H7 (cell line): ENCODE results near the gene ATP1A3. TPM values are rescaled to one million over a fixed set of nuclear protein-coding genes. Genes with fewer than 3 reads are reported as not detected.
"Not testable (repeated sequence)": the region's sequence is repeated elsewhere in the genome, so short reads cannot be mapped to it uniquely, and the experiment has no call there.

Experiments
- DNase-seq: peaks from one replicate; pipeline ENCODE4 v3.0.0; 2012
- H3K27me3 ChIP-seq: 2 replicates; pipeline ENCODE4 v1.6.0; 2011; ENCODE audit warnings: mild to moderate bottlenecking, low read length; ENCODE audit not compliant: control insufficient read depth, insufficient read depth
- H3K36me3 ChIP-seq: replicated peaks from 2 replicates; pipeline ENCODE4 v1.5.1; 2011; ENCODE audit warnings: low read length; ENCODE audit not compliant: control insufficient read depth, insufficient read depth
- H3K4me3 ChIP-seq: 2 replicates; pipeline ENCODE4 v1.5.1; 2011; ENCODE audit warnings: low read depth, mild to moderate bottlenecking, control low read depth, low read length, moderate library complexity; ENCODE audit not compliant: insufficient read depth
- total RNA-seq: library from RNA; depleted of rRNA; stranded (reverse); fragments of >200 nt; shearing (Covaris generic); gene quantifications from 2 replicates; pipeline ENCODE4 v1.2.3, GENCODE V29; 2014

The ATP1A3 gene
- total RNA-seq, 1 experiment from 2014 or later, result 9.9 TPM

DNA sequence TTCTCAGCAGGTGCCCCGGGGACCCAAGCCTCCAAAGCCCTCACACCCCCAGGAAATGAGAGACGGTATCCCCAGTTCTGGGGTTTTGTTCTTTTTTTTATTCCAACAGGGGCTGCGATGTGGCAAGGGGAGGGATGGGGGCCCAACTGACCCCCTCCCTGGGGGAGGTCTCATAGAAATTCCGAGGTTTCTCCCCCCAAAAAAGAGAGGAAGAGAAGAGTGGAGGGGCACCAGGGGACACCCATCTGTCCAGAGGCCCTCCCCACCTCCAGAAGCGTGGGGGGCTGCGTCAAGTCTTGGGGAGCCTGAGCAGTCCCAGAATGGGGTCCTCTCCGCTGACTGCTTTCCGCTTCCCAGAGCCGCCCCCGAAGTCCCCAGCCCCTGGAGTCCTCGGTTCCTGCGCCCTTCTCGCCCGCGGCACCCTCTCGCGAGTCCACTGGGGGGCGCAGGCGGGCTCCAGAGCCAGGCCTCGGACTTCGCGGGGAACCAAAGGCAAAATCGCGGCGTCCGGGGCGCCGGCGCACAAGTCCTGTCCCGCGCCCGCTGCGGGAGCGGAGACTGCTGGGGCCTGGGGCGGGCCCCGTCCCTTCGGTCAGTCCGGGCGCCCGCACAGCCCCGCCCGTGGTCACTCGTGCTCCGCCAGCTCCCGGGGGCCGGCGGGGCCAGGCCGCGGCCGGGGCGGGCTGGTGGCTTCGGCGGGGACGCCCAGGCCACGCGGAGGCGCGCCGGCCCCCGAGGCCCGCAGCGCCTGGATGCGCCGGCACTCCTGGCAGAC lies 4.4 kb upstream of the ATP1A3 start:
- Histone ChIP-seq H3K27me3 (peaks cover 59% of the 10 kb centered on the region), H3K36me3 (no peaks in the 10 kb centered on the region; the same call in none of the 2 replicates), H3K4me3 (peak overlapping the region; percentile 28)
- peak; percentile 95 for DNase-seq

DNA sequence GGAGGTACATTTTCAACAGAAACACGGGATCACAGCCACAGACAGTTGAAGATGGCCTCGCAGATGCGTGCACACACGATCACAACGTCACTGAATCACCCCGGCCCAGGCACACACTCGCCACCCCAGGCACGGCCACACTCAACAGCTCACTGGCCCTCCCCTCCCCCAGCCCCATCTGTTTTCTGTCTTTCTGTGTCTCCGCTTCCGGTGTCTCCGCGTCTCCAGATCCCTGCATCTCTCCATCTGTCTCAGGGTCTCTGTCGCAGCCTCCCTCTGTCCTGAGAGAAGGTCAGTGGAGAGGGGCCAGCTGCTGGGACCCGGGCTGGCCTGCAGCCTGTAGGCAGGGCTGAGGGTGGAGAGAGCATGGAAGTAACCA lies 3.8 kb upstream of the ATP1A3 start:
- no peaks in the 10 kb centered on the region; the same call in none of the 2 replicates for H3K36me3 ChIP-seq
- H3K27me3 ChIP-seq, result peaks cover 63% of the 10 kb centered on the region
- DNase-seq, result peak; percentile 80
- peak overlapping the region; percentile 28 for H3K4me3 ChIP-seq

DNA sequence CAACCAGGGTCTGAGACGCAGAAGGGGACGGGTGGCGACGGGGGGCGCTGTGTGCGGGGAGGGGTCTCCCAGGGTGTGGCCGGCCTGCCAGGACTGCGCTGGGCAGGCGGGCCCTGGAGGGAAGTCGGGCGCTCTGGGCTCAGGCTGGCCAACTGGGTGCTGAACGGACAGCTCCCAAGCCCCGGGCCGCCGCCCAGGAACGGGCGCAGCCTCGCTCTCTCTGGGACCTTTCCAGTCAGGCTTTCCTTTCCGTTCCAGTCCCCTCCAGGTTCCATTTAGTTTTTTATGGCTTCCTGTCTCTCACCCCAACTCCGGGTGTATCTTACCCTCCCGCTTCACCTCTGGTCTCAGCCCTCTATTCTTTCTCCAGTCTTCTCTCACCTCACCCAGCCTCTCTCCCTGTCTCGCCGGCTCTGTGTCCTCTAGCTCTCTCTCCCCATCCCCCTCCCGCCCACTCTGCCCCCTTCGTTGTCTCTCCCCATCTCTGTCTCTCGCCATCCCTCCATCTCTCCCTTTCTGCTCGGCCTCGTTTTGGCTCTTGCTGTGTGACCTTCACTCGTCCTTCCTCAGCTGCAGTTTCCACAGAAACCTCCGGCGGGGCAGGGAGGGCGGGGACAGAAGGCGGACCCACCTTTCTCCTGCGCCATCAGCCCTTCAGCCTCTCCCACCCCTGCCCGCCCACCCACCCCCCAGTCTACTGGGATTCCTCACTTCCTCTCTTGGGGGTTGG lies 3.3 kb upstream of the ATP1A3 start:
- H3K27me3 ChIP-seq, result peaks cover 63% of the 10 kb centered on the region
- DNase-seq, result peak; percentile 96
- H3K36me3 ChIP-seq, result no peaks in the 10 kb centered on the region; the same call in 1 of the 2 replicates
- H3K4me3 ChIP-seq, result peak overlapping the region; percentile 28

DNA sequence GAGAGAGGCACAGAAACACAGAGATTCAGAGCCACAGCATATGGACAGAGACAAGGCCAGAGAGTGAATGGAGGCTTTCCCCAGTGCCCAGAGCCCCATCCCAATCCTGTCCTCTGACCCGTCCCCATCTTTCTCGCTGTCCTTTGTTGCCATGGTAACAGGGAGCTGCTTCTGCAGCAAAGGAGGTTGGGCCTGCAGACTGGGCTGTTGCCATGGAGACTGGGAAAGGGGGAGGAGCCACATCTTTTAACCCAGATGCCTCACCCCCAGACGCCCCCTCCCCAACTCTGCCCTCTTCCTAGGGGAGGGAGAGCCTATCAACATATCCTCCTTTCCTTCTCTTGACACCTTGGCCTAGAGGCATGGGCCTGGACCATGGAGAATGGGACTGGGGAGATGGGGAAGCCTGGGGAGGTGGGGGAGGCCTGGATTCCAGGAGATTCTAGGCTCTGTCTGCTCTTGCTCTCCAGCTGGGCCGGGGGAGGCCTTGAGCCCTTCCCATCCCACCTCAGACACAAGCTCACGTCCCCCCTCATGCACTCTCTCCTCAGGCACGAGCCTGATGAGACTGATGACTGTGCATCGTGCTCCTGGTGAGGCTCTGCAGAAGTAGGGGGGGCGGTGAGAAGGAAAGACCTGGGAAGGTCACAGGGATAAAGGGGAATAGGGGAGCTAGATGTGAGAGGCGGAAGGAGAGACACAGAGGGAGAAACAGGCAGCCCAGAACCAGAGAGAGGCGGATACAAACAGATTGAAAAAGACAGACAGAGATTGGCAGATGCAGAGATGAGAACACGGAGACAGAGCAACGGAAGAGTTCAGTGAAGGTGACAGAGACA lies 2.1 kb upstream of the ATP1A3 start:
- Histone ChIP-seq H3K27me3 (peaks cover 64% of the 10 kb centered on the region), H3K36me3 (no peaks in the 10 kb centered on the region; the same call in 1 of the 2 replicates), H3K4me3 (no peak overlapping the region)
- DNase-seq, result peak; percentile 94

DNA sequence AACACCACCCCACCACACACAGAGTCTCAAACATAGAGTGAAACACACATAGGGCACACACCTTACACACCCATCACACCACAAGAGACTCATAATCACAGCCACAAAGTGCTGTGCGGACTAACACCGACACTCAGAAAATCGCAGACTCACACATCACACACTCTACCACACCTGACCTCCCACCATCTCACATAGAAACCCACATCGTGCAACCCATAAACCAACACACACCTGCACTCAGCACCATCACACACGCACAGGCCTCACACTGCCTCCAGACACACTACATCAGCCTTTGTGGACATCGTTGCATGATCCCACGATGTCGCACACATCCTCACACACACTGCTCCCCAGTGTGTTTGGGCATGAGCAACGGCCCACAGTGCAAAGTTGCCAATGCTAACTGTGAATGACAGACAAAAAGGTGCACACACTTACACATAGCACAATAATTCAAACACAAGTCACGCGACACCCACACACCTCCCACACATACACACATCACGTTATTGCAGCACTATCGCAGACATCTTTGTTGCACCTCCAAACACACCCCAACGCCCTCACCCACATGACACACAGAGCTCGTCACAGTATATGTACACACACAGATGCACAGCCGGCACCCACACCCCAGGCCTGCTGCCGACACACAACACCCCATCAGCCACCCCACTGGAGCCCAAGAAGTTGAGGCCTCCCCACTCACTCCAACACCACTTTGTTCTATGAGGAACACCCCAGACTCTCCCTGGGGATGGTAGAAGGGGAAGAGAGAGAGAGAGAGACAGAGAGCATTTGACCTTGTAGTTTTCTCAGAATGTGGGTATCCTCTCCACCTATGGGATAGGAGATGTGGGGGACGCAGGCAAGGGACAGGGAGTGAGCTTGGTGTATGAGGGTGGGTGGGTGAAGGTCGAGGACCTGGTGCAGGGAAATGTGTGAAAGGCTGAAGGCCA lies 1.2 kb upstream of the ATP1A3 start:
- Histone ChIP-seq H3K36me3 (no peaks in the 10 kb centered on the region), H3K4me3 (no peak overlapping the region), H3K27me3 (peaks cover 59% of the 10 kb centered on the region)
- peak; percentile 23 for DNase-seq

DNA sequence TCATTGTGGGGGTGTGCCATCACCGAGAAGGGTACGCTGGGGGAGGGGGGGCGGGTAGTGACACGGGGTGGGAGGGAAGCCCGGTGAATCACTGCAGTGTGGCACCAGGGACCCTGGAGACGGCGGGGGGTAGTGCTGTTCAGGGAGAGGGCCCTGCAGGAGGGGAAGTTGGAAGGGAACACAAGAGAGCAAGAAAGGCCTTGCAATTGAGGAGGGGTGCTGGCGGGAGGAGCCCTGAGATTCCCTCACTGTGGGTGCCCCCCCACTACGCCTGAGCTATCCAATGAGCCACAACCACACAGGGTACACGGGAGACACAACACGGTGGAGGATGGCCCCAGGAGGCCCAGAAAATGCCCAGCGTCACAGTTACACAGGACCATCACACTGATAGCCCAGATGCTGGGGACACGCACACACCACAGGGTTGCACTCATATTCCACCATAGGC lies 516 bp upstream of the ATP1A3 start:
- Histone ChIP-seq H3K4me3 (peak overlapping the region; percentile 24; the same call in 1 of the 2 replicates), H3K27me3 (peaks cover 52% of the 10 kb centered on the region), H3K36me3 (no peaks in the 10 kb centered on the region)
- DNase-seq, result peak; percentile 57

DNA sequence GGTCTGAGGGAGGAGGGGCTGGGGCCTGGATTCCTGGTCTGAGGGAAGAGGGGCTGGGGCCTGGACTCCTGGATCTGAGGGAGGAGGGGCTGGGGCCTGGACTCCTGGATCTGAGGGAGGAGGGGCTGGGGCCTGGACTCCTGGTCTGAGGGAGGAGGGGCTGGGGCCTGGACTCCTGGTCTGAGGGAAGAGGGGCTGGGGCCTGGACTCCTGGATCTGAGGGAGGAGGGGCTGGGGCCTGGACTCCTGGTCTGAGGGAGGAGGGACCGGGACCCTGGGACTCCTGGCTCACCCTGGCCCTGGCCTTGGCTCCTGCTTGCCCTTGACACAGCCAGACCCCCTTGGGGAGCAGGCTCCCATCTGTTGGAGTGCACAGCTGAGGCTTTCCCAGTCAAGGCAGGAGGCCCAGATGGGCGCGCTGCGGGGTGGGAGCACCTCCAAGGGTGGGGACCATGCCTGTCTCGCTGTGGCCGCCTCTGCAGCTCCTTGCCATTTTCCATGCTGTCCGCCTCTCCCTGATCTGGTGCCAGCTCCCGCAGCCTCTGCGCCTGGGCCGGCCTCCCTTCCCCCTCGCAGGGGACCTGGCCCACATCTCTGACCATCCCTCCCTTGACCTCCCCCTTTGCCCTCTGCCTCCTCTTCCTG lies 2.0 kb downstream of the ATP1A3 start:
- not testable (repeated sequence) for H3K4me3 ChIP-seq, H3K36me3 ChIP-seq
- H3K27me3 ChIP-seq, result peaks cover 36% of the 10 kb centered on the region
- DNase-seq, result peak; percentile 68

DNA sequence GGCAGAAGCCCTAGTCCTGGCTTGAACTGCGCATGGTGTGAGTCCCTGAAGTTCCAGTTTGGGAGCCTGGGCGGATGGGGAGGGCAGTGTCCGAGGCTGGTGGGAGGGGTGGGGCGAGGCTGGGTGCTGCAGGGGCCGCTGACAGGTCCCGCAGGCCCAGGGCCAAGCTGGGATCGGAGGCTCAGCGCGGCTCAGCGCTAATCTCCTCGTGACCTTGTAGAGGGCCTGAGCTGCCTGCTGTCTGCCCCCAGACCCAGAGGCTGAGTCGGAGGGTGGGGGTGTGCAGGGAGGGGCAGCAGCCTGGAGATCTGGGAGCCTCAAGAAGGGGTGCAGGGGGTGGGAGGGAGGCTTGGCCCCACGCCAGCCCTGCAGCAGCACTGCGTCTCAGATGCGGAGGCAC lies 3.0 kb downstream of the ATP1A3 start:
- DNase-seq, result no peak
- Histone ChIP-seq H3K36me3 (no peaks in the 10 kb centered on the region), H3K4me3 (no peak overlapping the region), H3K27me3 (peaks cover 27% of the 10 kb centered on the region)

DNA sequence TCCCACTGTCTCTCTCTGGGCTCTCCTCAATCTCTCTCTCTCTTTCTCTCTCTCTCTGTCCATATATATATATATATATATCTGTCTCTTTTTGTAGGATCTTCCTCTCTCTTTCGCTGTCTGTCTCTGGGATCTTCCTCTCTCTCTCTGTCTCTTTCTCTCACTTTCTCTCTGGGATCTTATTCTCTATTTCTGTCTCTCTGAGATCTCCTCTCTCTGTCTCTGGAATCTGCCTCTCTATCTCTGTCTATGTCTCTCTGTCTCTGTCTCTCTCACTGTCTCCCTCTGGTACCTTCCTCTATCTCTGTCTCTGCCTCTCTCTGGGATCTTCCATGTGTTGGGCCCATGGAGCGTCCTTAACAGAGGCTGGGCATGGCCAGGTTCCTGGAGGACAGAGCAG lies 3.4 kb downstream of the ATP1A3 start:
- no peak for DNase-seq
- peaks cover 23% of the 10 kb centered on the region for H3K27me3 ChIP-seq
- no peaks in the 10 kb centered on the region for H3K36me3 ChIP-seq
- no peak overlapping the region for H3K4me3 ChIP-seq

DNA sequence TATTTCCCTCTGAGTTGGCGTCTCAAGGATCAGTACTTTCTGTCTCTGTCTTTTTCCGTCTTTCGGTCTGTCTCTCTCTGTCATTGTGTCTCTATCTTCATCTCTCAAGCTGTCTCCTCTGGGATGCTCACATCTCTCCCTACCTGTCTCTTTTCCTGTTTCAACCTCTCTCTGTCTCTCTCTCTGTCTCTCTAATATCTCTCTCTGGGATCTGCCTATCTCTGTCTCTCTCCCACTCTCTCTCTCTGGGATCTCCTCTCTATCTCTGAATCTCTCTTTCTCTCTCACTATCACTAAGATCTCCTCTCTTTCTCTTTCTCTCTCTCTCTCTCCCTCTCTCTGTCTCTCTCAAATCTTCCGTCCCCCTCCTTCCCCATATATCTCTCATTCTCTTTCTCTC lies 4.0 kb downstream of the ATP1A3 start:
- no peak for DNase-seq
- H3K36me3 ChIP-seq, result no peaks in the 10 kb centered on the region

DNA sequence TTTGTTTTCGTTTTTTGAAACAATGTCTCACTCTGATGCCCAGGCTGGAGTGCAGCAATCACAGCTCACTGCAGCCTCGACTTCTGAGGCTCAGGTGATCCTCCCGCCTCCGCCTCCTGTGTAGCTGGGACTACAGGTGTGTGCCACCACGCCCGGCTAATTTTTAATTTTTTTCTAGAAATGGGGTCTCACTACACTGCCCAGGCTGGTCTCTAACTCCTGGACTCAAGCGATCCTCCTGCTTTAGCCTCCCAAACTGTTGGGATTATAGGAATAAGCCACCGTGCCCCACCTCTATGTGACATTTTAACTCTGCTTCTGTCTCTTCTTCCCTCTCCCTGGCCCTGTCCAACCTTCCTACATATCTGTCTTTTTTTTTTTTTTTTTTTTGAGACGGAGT lies 5.1 kb downstream of the ATP1A3 start:
- H3K4me3 ChIP-seq, result no peak overlapping the region
- peaks cover 9% of the 10 kb centered on the region for H3K27me3 ChIP-seq
- DNase-seq, result no peak
- no peaks in the 10 kb centered on the region for H3K36me3 ChIP-seq

More for the DNA sequence above, 4.0 kb downstream of the ATP1A3 start:
- H3K27me3 ChIP-seq, result peaks cover 17% of the 10 kb centered on the region
- H3K4me3 ChIP-seq, result no peak overlapping the region

DNA sequence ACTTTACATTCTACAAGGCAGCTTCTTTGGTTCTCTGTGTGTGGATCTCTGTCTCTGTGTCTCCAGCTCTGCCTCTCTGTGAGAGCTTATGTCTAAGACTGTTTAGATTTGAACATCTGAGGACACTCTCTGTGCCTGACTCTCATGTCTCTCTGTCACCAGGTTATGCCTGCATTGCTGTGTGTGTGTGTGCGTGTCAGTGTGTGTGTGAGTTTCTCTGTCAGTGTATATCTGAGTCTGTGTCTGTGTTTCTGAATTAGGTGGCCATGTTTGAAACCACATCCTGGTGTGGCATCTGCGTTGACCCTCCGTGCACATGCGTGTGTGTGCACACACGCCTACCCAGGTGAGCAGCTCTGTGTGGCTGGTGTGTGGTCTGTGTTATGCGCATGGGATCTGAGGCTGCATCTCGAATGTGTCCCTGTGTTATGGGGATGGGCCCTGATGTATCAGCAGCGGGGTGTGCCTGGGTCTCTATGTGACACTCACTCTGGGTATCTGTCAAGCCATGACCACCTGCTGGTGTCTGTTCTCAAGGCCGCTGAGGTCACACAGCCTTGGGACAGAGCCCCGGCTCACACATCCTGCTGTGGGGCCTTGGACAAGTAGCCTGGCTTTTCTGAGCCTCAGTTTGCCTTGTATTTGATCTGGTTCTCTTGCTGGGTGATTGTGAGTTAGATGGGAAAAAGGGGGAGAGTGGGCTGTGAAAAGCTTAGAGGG lies 6.7 kb downstream of the ATP1A3 start:
- H3K27me3 ChIP-seq, result peaks cover 1% of the 10 kb centered on the region; the same call in 1 of the 2 replicates
- DNase-seq, result no peak
- no peaks in the 10 kb centered on the region for H3K36me3 ChIP-seq
- H3K4me3 ChIP-seq, result no peak overlapping the region

DNA sequence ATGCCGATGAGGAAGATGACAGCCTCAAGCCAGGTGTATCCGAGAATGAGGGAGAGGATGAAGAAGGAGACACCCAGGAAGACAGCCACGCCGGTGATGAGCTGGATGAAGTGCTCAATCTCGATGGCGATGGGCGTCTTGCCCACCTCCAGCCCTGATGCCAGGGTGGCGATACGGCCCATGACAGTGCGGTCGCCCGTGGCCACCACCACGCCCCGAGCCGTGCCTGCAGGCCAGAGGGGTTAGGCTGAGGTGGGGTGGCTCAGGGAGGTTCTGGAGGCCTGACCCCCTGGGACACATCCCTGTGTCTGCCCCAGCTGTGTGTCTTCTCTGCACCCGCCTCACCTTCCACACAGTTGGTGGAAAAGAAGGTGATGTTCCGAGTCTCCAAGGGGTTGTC lies 9.1 kb downstream of the ATP1A3 start:
- no peak for DNase-seq
- no peak overlapping the region for H3K4me3 ChIP-seq
- no peaks in the 10 kb centered on the region for H3K27me3 ChIP-seq
- H3K36me3 ChIP-seq, result peaks cover 1% of the 10 kb centered on the region; the same call in 1 of the 2 replicates
